IMR-90 (cell line): Measurements from ENCODE around the gene PGF. TPM values are rescaled to one million over a fixed set of nuclear protein-coding genes. Genes with fewer than 3 reads are reported as not detected.

Source experiments
- ATAC-seq: fragments of 200-7000 bp; cut with Tn5 transposase; 2 replicates; pipeline ENCODE4 v1.9.1; 2020; ENCODE audit warnings: low read depth, mild to moderate bottlenecking, moderate library complexity
- BruUV-seq: library from RNA; stranded (reverse); fragments of 400-500 nt; replicated peaks from 2 replicates; lab custom pipeline; 2021; lab: Mats Ljungman, UMichigan
- CTCF ChIA-PET: fragments of 300-600 bp; formaldehyde crosslinking; extraction: SDS; loops from one replicate; lab custom pipeline; 2021; ENCODE audit warnings: antibody characterized with exemption; lab: Yijun Ruan, JAX
- POLR2A ChIA-PET: fragments of 300-600 bp; sonication (Branson Sonifier 250); formaldehyde crosslinking; loops from one replicate; lab custom pipeline; 2022; ENCODE audit warnings: antibody characterized with exemption; ENCODE audit not compliant: unreplicated experiment; lab: Charles Lee
- DNase-seq: peaks from one replicate; pipeline ENCODE4 v3.0.0; 2013
- H2AFZ ChIP-seq: replicated peaks from 2 replicates; pipeline ENCODE3; 2013; ENCODE audit warnings: low read length, mild to moderate bottlenecking; ENCODE audit not compliant: poor library complexity
- H2AK5ac ChIP-seq: 2 replicates; pipeline ENCODE4 v1.6.1; 2013; ENCODE audit warnings: low read depth, low read length, inconsistent platforms
- H2AK9ac ChIP-seq: replicated peaks from 2 replicates; pipeline ENCODE3; 2013; ENCODE audit warnings: mild to moderate bottlenecking, low read depth, low read length, moderate library complexity; ENCODE audit not compliant: poor library complexity
- H2BK120ac ChIP-seq: 2 replicates; pipeline ENCODE4 v1.6.1; 2013; ENCODE audit warnings: low read depth, low read length, inconsistent platforms
- H2BK15ac ChIP-seq: 3 replicates; pipeline ENCODE4 v1.6.1; 2013; ENCODE audit warnings: low read depth, low read length, inconsistent platforms
- H2BK20ac ChIP-seq: 2 replicates; pipeline ENCODE4 v1.6.1; 2013; ENCODE audit warnings: low read depth, mild to moderate bottlenecking, inconsistent platforms, low read length, moderate library complexity
- H2BK5ac ChIP-seq: 2 replicates; pipeline ENCODE4 v1.6.1; 2013; ENCODE audit warnings: mild to moderate bottlenecking, low read depth, low read length, inconsistent platforms; ENCODE audit not compliant: poor library complexity, severe bottlenecking
- H3K14ac ChIP-seq: replicated peaks from 2 replicates; pipeline ENCODE4 v1.6.1; 2013; ENCODE audit warnings: low read depth, low read length, inconsistent platforms
- H3K18ac ChIP-seq: 2 replicates; pipeline ENCODE4 v1.6.1; 2013; ENCODE audit warnings: low read depth, low read length, control low read depth
- H3K23ac ChIP-seq: 2 replicates; pipeline ENCODE4 v1.6.1; 2013; ENCODE audit warnings: low read depth, low read length, inconsistent platforms
- H3K27ac ChIP-seq: 2 replicates; pipeline ENCODE4 v1.5.1; 2013; ENCODE audit warnings: mild to moderate bottlenecking, control low read depth, low read length; ENCODE audit not compliant: insufficient read depth
- H3K27me3 ChIP-seq: 2 replicates; pipeline ENCODE4 v1.6.1; 2013; ENCODE audit warnings: low read length; ENCODE audit not compliant: control insufficient read depth, insufficient read depth
- H3K36me3 ChIP-seq: 2 replicates; pipeline ENCODE4 v1.6.1; 2013; ENCODE audit warnings: low read length, mixed read lengths; ENCODE audit not compliant: control insufficient read depth, insufficient read depth
- H3K4ac ChIP-seq: 2 replicates; pipeline ENCODE4 v1.6.1; 2013; ENCODE audit warnings: low read depth, low read length, inconsistent platforms
- H3K4me1 ChIP-seq: 2 replicates; pipeline ENCODE4 v1.6.1; 2013; ENCODE audit warnings: low read length, mixed read lengths; ENCODE audit not compliant: control insufficient read depth, insufficient read depth
- H3K4me2 ChIP-seq: 2 replicates; pipeline ENCODE4 v1.6.1; 2013; ENCODE audit warnings: low read depth, mild to moderate bottlenecking, control low read depth, low read length, moderate library complexity
- H3K4me3 ChIP-seq: 2 replicates; pipeline ENCODE4 v1.5.1; 2013; ENCODE audit warnings: low read depth, mild to moderate bottlenecking, control low read depth, low read length, moderate library complexity; ENCODE audit not compliant: insufficient read depth
- H3K56ac ChIP-seq: 2 replicates; pipeline ENCODE4 v1.6.1; 2013; ENCODE audit warnings: low read length, inconsistent platforms; ENCODE audit not compliant: insufficient read depth; ENCODE audit errors: extremely low read depth
- H3K79me1 ChIP-seq, 2 experiments: 2 replicates each; pipeline ENCODE4 v1.6.1; 2013; ENCODE audit warnings: low read length in 2 of 2, inconsistent platforms in 1 of 2, low read depth in 1 of 2
- H3K9ac ChIP-seq: 2 replicates; pipeline ENCODE4 v1.6.1; 2013; ENCODE audit warnings: low read depth, low read length, control low read depth
- H3K9me1 ChIP-seq: 2 replicates; pipeline ENCODE4 v1.6.1; 2013; ENCODE audit warnings: low read length, inconsistent platforms; ENCODE audit not compliant: insufficient read depth
- H3K9me3 ChIP-seq: 2 replicates; pipeline ENCODE4 v1.6.1; 2013; ENCODE audit warnings: low read length; ENCODE audit not compliant: control insufficient read depth, insufficient read depth
- H4K20me1 ChIP-seq: 2 replicates; pipeline ENCODE4 v1.6.1; 2013; ENCODE audit warnings: low read length, inconsistent platforms; ENCODE audit not compliant: insufficient read depth
- H4K5ac ChIP-seq: 2 replicates; pipeline ENCODE4 v1.6.1; 2013; ENCODE audit warnings: mild to moderate bottlenecking, low read depth, low read length, control low read depth
- H4K8ac ChIP-seq, 2 experiments: 2 replicates each; pipeline ENCODE4 v1.6.1; 2013; ENCODE audit warnings: low read depth in 2 of 2, low read length in 2 of 2, control low read depth in 1 of 2, inconsistent platforms in 1 of 2
- H4K91ac ChIP-seq: 2 replicates; pipeline ENCODE4 v1.6.1; 2013; ENCODE audit warnings: low read depth, low read length, inconsistent platforms; ENCODE audit not compliant: insufficient read depth
- CEBPB ChIP-seq: IDR thresholded peaks from 2 replicates; pipeline ENCODE4 v1.6.1; 2012; ENCODE audit warnings: low read depth, low read length, improper control_type of control experiment
- ELK1 ChIP-seq: fragments of 150-350 bp; IDR thresholded peaks from 2 replicates; pipeline ENCODE4 v1.6.1; 2016; ENCODE audit warnings: low read depth, mild to moderate bottlenecking, low read length, moderate library complexity, borderline replicate concordance
- NFE2L2 ChIP-seq: fragments of 150-350 bp; IDR thresholded peaks from 2 replicates; pipeline ENCODE4 v1.6.1; 2016; ENCODE audit warnings: low read depth, mild to moderate bottlenecking, low read length
- POLR2A ChIP-seq: IDR thresholded peaks from 2 replicates; pipeline ENCODE4 v1.6.1; 2012; ENCODE audit warnings: mild to moderate bottlenecking, low read depth, low read length
- RAD21 ChIP-seq: IDR thresholded peaks from 2 replicates; pipeline ENCODE4 v1.6.1; 2012; ENCODE audit warnings: low read length, improper control_type of control experiment
- RCOR1 ChIP-seq: IDR thresholded peaks from 2 replicates; pipeline ENCODE4 v1.6.1; 2012; ENCODE audit warnings: mild to moderate bottlenecking, low read length, improper control_type of control experiment; ENCODE audit not compliant: insufficient replicate concordance
- RFX5 ChIP-seq: IDR thresholded peaks from 2 replicates; pipeline ENCODE4 v1.8.0; 2012; ENCODE audit warnings: low read depth, mild to moderate bottlenecking, low read length, moderate library complexity
- WGBS, 2 experiments: methylation state at CpG; one replicate each; pipeline versions ENCODE4 v1.1.5 to v1.1.7; 2013; ENCODE audit warnings: missing lambda C conversion rate in 2 of 2; ENCODE audit not compliant: insufficient read length in 1 of 2; ENCODE audit errors: extremely low coverage in 2 of 2; 5-methylcytosine and 5-hydroxymethylcytosine counted together
- dilution Hi-C: fragments of 300-500 bp; cut with HindIII; formaldehyde crosslinking; loops from one replicate; pipeline ENCODE4 v1.14.3; 2018; ENCODE audit warnings: low sequenced_read_pairs; ENCODE audit not compliant: unreplicated experiment
- in situ Hi-C: fragments of 300-500 bp; cut with MboI; formaldehyde crosslinking; loops from 3 replicates; pipeline ENCODE4 v1.14.3; 2019; ENCODE audit warnings: low sequenced_read_pairs, inconsistent platforms, mixed read lengths
- intact Hi-C: fragments of 100-400 bp; cut with micrococcal nuclease; formaldehyde crosslinking; loops from 2 replicates; pipeline ENCODE4 v1.10.0; 2022
- polyA plus RNA-seq, 3 experiments: library from polyadenylated mRNA; depleted of rRNA; stranded (reverse); fragments of >200 nt; gene quantifications; 2 replicates each; pipeline ENCODE4 v1.2.3, GENCODE V29; 2012; ENCODE audit warnings: low replicate concordance in 1 of 3
- total RNA-seq: library from RNA; depleted of rRNA; stranded (reverse); fragments of >200 nt; gene quantifications from 2 replicates; pipeline ENCODE4 v1.2.3, GENCODE V29; 2012

Gene PGF
- total and polyA plus RNA-seq, 2 of the 4 experiments (the other 2 are of a cell fraction): 0.36 to 0.39 TPM

DNA sequence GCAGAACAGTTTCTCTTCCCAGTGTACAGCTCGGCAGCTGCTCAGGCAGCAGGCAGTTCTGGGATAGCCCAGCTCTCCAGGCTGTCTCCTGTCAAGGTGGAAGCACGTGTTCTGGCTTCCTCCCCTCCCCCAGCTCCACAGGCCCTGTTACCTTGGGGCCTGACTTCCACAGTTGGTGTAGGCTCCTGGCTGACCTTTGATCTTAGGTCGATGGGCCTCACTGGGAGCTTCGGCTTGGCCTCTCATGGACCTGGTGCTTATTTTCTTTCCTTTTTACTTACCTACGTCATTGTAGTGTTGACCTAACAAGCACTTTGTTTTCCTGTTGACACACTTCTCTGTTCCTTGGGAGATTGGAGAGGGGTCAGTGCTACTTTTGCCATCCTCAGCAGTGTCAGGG lies 56.7 kb downstream of the PGF start:
- no peak overlapping the region for H4K5ac ChIP-seq
- H3K4ac ChIP-seq: no peak overlapping the region
- H3K4me3 ChIP-seq: no peak overlapping the region
- H4K91ac ChIP-seq: no peak overlapping the region
- H2BK15ac ChIP-seq: no peak overlapping the region
- TF ChIP-seq ELK1: no peak
- TF ChIP-seq RFX5: no peak
- no peak for TF ChIP-seq NFE2L2
- no peak for TF ChIP-seq RCOR1
- TF ChIP-seq POLR2A: no peak
- no peak for TF ChIP-seq CEBPB
- TF ChIP-seq RAD21: no peak
- H3K23ac ChIP-seq: no peak overlapping the region
- H3K4me2 ChIP-seq: no peak overlapping the region
- dilution Hi-C loops: no loop called here
- no peak overlapping the region for H3K9ac ChIP-seq
- no peak overlapping the region for H3K56ac ChIP-seq
- peaks cover 24 to 28% of the 10 kb centered on the region in 2 experiments for H3K79me1 ChIP-seq
- no peak overlapping the region for H2BK20ac ChIP-seq
- H2AFZ ChIP-seq: no peak overlapping the region
- no peak overlapping the region for H2AK5ac ChIP-seq
- intact Hi-C loops: no loop called here
- in situ Hi-C loops: no loop called here
- no peak overlapping the region for H2AK9ac ChIP-seq
- no peaks in the 10 kb centered on the region for H3K9me3 ChIP-seq
- BruUV-seq: no TSS peak
- no CpG with 5 or more reads among the region's 5 CpGs for WGBS, 2 experiments
- no peak overlapping the region for H3K27ac ChIP-seq
- peaks cover 8% of the 10 kb centered on the region; the same call in 1 of the 2 replicates for H4K20me1 ChIP-seq
- no peak overlapping the region for H3K18ac ChIP-seq
- H3K27me3 ChIP-seq: no peaks in the 10 kb centered on the region
- no peak overlapping the region for H3K14ac ChIP-seq
- POLR2A ChIA-PET: no interaction called here
- no peaks in the 10 kb centered on the region for H3K4me1 ChIP-seq
- H2BK120ac ChIP-seq: no peak overlapping the region
- DNase-seq (no peak), ATAC-seq (no peak)
- H4K8ac ChIP-seq: no peak overlapping the region
- H3K9me1 ChIP-seq: no peaks in the 10 kb centered on the region
- peaks cover 76% of the 10 kb centered on the region for H3K36me3 ChIP-seq
- no peak overlapping the region for H2BK5ac ChIP-seq
- CTCF ChIA-PET: no interaction called here
